ENCODE results near the gene POLE2.
"Not testable (repeated sequence)": the region's sequence is repeated elsewhere in the genome, so short reads cannot be mapped to it uniquely, and the experiment has no call there.

POLE2 gene

DNA sequence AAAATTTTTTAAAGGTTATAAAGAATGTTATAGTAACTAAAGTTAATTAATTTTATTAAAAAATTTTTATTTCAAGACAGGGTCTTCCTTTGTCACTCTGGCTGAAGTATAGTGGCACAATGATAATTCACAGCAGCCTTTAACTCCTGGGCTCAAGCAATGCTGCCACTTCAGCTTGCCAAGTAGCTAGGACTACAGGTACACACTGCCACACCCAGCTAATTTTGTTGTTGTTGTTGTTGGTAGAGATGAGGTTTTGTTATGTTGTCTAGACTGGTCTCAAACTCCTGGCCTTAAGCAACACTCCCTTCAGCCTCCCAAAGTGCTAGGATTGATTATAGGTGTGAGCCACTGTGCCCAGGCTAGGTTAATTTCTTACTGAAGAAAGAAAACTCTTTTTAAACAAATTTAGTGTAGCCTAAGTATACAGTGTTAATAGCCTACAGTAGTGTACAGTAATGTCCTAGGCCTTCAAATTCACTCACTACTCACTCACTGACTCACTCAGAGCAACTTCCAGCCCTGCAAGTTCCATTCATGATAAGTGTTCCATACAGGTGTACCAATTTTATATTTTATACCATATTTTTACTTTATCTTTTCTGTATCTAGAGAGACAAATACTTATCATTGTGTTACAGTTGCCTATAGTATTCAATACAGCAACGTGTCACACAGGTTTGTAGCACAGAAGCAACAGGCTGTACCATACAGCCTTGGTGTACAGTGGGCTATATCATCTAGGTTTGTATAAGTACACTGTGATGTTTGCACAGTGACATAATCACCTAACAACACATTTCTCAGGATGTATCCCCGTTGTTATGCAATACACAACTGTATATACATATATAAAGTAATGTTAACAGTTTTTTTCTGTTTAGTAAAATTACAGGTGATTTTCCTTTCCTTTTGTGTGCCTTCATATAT, 28.2 kb downstream of the POLE2 start:
- no peak for DNase-seq

- DNase-seq: not testable (repeated sequence)
Observed at GRCh38 chr14:49657500-49657899, 30.5 kb downstream of the POLE2 start.

GRCh38 chr14:49654511-49654910, 33.5 kb downstream of the POLE2 start:
- DNase-seq: no peak

DNA sequence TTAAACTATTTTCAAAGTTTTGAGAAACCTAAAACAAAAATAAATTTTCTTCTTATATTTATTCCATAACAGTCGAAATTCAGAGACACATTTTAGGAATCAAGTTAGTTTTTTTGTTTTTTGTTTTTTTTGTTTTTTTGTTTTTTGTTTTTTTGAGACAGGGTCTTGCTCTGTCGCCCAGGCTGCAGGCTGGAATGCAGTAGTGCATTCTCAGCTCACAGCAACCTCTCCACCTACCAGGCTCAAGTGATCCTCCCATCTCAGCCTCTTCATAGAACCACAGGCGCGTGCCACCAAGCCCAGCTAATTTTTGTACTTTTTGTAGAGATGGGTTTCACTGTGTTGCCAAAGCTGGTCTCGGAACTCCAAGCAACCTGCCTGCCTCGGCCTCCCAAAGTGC, 34.5 kb downstream of the POLE2 start:
- no peak for DNase-seq

DNA sequence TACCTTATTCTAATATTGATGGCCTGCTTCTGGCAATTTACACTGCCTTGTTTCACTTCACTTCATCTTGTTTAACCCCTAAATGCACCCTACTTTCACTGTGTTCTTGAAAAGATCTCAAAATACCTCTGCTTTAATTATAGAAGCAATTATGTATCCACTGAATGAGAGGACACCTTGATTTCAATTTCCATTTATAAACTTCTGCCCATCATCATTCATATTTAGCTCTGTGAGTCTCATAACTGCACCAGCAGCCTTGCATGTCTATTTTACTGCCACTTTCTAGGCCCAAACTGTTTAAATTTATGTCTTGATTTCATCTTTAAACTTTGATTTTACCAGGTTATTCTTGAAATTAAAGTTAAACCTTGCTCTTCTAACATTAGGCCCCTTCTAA, 45.9 kb downstream of the POLE2 start:
- no peak for DNase-seq

DNA sequence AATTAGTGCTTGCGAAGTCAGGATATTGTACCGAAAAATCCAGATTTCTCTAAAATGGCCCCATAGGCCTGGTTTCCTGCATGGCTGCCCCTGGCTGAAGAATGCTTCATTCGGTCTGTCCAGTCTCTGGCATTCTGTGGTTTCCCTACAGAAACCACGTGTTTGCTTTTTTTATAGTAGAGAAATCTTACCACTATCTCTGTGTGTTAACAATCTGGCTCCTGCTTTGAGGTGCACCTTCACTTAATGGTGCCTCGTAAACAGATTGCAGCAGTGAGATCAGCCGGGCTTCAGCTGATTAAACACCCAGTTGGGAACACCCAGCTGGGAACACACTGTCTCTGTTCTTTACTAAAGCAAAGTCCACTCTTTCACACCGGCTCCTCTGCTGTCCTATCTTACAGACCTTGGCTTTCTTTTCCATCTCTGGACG, 46.3 kb downstream of the POLE2 start:
- no peak for DNase-seq

GRCh38 chr14:49640540-49641417, 47.2 kb downstream of the POLE2 start:
- no peak for DNase-seq

DNA sequence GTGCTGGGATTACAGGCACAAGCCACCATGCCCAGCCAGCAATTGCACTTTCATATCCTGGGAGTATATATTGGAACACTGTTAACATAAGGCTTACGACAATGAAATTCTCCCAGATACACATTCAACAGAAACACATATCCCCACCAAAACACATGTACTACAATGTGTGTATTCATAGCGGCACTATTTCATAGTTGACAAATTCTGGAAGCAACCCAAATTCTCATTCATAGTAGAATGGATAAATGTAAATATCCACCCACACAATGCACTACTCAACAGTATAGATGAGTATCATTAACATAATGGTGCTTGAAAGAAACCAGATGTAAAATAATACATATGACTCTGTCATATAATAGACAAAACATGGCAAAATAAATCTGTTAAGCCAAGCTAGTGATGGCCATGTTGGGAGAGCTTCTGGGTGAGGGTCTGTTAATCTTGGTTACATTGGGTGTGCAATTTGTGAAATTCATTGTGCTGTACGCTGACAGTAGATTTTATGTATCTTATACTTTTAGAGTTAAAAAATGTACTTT, 50.4 kb downstream of the POLE2 start:
- no peak for DNase-seq

DNA sequence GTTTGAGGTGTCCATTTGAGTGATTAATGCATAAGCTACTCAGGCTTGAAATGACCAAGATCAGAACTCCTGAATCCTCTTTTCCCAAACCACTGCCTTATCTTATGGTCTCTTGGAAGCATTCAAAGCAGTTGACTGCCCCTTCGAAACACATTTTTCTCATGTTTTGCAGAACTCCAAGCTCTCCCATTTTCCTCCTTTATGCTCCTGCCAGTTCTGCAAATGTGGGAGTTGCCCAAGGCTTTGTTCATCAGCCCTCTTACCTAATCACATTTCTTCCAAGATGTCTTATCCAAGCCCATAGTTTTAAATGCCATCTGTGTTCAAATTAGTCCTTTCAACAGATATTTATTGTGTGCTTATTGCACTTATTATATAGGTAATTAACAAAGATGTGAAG, 51.1 kb downstream of the POLE2 start:
- no peak for DNase-seq

- peak; percentile 69 for DNase-seq
Observed at GRCh38 chr14:49634547-49635334, 53.3 kb downstream of the POLE2 start, which contains the start of gene DNAAF2. Gene DNAAF2 (minus strand): TSS chr14:49635244. CDS start chr14:49635149, 95 bp downstream.

DNA sequence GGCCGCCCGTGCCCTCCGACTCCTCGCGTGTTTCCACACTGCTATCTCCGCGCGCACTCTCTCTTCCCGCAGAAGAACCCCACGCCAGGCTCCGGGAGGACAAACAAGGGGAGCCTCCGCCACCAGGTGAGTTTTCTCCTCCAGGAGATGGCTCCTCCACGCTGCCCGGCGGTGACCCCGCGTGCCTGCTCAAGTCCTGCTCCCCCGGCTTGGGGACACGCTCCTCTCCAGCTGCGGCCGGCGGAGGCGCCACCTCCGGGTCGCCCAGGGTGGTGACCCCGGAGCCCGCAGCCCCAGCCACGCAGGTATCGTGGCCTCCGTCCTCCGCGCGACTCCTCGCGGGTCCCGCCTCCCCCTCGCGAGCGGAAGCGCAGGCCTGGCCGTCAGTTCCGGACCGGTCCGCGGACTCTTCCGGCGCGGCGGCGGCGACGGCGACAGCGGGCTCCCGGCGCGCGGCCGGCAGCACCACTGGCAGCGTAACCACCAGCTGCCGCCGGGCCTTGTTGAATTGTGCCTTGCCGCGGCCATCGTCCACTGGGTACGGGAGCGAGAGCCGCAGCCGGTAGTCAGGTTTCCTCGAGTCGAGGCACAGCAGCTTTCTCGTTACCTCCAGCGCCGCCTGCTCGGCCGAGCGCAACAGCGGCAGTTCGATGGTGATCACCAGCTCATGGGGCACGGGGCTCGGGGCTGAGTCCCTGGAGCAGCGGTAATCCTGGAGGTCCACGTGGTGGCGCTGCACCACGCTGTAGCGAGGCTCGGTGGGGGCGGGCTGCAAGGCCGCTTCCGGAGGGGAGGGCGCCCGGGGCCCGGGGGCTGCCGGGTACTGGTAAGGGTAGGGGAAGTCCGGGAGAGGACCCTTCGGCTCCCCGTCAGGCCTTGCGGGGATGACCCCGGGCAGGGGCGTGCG, 54.1 kb downstream of the POLE2 start:
- peak; percentile 94 for DNase-seq

DNA sequence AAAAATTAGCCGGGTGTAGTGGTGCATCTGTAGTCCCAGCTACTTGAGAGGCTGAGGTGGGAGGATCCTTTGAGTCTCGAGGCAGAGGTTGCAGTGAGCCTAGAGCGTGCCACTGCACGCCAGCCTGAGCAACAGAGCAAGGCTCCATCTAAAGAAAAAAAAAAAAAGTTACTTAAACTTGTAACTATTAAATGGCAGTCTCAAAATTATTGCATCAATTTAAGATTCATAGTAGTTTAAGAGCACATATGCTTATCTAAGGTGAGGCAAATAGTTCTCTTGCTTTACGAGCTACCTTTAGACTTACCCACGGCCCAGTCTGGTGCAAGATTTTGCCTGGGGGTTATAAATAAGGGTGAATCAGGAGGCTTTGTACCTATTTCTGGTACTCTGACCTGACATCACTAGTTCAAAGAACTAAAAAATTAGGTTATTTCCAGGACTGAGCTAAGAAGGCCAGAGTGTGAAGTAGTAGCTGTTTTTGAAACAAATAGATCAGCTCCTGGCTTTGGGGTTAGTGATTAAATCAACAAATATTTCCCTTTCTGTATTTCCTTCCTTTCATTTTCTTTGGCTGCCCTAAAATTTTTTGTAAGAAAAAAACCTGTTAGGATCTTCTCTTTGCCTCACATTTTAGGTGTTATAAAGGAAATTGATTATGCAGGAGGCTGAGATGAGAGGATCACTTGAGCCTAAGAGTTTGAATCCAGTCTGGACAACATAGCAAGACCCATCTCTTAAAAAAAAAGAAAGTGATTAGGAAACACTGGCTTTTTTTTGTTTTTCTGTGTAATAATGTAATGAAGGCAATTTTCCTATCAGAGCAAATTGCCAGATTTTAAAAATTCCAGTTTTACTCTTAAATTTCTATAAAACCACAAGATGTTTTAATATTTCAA, 63.8 kb downstream of the POLE2 start:
- no peak for DNase-seq

- no peak for DNase-seq
Observed at GRCh38 chr14:49623387-49623786, 64.6 kb downstream of the POLE2 start.

DNA sequence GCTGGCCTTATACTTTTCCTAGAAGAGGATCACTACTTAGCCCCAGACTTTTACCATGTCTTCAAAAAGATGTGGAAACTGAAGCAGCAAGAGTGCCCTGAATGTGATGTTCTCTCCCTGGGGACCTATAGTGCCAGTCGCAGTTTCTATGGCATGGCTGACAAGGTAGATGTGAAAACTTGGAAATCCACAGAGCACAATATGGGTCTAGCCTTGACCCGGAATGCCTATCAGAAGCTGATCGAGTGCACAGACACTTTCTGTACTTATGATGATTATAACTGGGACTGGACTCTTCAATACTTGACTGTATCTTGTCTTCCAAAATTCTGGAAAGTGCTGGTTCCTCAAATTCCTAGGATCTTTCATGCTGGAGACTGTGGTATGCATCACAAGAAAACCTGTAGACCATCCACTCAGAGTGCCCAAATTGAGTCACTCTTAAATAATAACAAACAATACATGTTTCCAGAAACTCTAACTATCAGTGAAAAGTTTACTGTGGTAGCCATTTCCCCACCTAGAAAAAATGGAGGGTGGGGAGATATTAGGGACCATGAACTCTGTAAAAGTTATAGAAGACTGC, 65.9 kb downstream of the POLE2 start:
- DNase-seq: no peak

- DNase-seq: peak; percentile 73
Observed at GRCh38 chr14:49621114-49621881, 66.7 kb downstream of the POLE2 start.

- peak; percentile 99 for DNase-seq
Observed at GRCh38 chr14:49620182-49621113, 67.6 kb downstream of the POLE2 start, which contains the start of the genes MGAT2 and RPL36AL. Gene MGAT2 (plus strand): TSS chr14:49620799. CDS start chr14:49621269, 470 bp downstream. Gene RPL36AL (minus strand): TSS chr14:49620626. CDS start chr14:49619104, 1,522 bp downstream.

GRCh38 chr14:49619730-49620129, 68.3 kb downstream of the POLE2 start:
- no peak for DNase-seq
